ENCODE results near the gene PCDH15. TPM values are rescaled to one million over a fixed set of nuclear protein-coding genes. Genes with fewer than 3 reads are reported as not detected.

PCDH15 gene
- total RNA-seq, 1 donor from 2014 or later: not detected

DNA sequence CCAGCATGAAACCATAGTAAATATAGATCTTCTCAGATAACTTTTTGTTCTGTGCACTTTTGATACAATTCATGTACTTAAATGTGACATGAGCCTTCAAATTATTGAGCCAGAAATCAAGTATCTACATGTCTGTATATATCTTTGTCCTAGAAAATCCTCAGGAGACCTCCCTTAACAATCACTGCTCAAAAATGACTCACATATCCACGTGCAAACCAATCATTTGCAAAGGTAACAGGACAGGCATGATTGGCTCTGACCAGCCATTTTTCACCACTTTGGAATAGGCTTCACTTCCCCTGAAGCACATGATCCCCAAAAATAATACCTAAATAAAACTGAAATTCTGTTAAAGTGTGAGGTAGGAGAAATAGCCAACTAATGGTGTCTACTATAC is 902.5 kb downstream of the PCDH15 start:
- TF ChIP-seq, protein P1, sequence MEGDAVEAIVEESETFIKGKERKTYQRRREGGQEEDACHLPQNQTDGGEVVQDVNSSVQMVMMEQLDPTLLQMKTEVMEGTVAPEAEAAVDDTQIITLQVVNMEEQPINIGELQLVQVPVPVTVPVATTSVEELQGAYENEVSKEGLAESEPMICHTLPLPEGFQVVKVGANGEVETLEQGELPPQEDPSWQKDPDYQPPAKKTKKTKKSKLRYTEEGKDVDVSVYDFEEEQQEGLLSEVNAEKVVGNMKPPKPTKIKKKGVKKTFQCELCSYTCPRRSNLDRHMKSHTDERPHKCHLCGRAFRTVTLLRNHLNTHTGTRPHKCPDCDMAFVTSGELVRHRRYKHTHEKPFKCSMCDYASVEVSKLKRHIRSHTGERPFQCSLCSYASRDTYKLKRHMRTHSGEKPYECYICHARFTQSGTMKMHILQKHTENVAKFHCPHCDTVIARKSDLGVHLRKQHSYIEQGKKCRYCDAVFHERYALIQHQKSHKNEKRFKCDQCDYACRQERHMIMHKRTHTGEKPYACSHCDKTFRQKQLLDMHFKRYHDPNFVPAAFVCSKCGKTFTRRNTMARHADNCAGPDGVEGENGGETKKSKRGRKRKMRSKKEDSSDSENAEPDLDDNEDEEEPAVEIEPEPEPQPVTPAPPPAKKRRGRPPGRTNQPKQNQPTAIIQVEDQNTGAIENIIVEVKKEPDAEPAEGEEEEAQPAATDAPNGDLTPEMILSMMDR (IDR thresholded peaks at IDR 0.05): no peak
- H3K27me3 Mint-ChIP-seq (ENCODE audit: low read depth): no peaks in the 10 kb centered on the region
- H3K4me3 Mint-ChIP-seq (ENCODE audit: unreplicated experiment): no peak overlapping the region
- no peaks in the 10 kb centered on the region for H3K9me3 Mint-ChIP-seq (ENCODE audit: low read depth)
- no peak for DNase-seq (ENCODE audit: low spot score)
- H3K27ac Mint-ChIP-seq (ENCODE audit: unreplicated experiment): no peak overlapping the region
- no peaks in the 10 kb centered on the region for H3K36me3 Mint-ChIP-seq (ENCODE audit: low read depth)
- H3K4me1 Mint-ChIP-seq (ENCODE audit: low read depth): no peaks in the 10 kb centered on the region

DNA sequence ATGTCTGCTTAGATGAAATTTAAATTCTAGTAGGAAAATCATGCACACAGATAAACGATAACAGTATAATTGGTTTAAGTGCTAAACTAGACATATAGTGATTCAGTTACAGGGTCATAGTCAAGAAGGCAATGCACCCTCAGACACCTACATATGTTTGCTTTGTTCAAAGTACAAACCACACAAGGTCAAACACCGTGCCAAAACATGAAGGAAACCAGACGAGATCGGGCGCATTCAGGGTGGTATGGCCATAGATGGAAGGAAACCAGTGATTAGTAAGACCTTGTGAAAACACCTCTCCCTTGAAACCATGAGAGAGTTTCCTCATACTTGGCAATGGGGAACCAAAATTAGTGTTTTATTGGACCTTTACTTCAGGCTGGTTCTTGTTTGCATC is 906.9 kb downstream of the PCDH15 start:
- Mint-ChIP-seq H3K4me3 (ENCODE audit: unreplicated experiment) (no peak overlapping the region), H3K36me3 (ENCODE audit: low read depth) (no peaks in the 10 kb centered on the region), H3K4me1 (ENCODE audit: low read depth) (no peaks in the 10 kb centered on the region), H3K27me3 (ENCODE audit: low read depth) (no peaks in the 10 kb centered on the region), H3K27ac (ENCODE audit: unreplicated experiment) (no peak overlapping the region), H3K9me3 (ENCODE audit: low read depth) (no peaks in the 10 kb centered on the region)
- no peak for DNase-seq (ENCODE audit: low spot score)
- TF ChIP-seq, protein P1 (IDR thresholded peaks at IDR 0.05): no peak

DNA sequence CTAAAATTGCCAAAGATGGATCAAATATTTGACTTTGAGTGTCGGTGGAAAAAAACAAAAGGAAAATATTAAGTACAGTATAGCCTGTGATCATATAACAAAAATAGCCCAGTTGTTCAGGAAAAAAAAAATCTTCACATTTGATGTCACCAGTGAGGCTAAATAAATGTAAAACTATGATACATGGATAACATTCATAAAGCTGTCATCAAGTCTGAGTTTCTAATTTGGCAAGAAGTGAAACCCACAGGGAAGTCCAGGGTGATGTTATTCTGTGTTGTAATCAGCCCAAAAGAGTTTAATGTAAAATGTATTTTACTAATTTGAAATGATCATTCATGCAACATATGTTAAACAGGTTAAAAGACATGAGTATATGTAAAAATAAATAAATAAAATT is 908.0 kb downstream of the PCDH15 start:
- Mint-ChIP-seq H3K27me3 (ENCODE audit: low read depth) (no peaks in the 10 kb centered on the region), H3K4me1 (ENCODE audit: low read depth) (no peaks in the 10 kb centered on the region), H3K9me3 (ENCODE audit: low read depth) (no peaks in the 10 kb centered on the region), H3K4me3 (ENCODE audit: unreplicated experiment) (no peak overlapping the region), H3K27ac (ENCODE audit: unreplicated experiment) (no peak overlapping the region), H3K36me3 (ENCODE audit: low read depth) (no peaks in the 10 kb centered on the region)
- DNase-seq (ENCODE audit: low spot score): no peak
- TF ChIP-seq, protein P1 (IDR thresholded peaks at IDR 0.05): no peak

DNA sequence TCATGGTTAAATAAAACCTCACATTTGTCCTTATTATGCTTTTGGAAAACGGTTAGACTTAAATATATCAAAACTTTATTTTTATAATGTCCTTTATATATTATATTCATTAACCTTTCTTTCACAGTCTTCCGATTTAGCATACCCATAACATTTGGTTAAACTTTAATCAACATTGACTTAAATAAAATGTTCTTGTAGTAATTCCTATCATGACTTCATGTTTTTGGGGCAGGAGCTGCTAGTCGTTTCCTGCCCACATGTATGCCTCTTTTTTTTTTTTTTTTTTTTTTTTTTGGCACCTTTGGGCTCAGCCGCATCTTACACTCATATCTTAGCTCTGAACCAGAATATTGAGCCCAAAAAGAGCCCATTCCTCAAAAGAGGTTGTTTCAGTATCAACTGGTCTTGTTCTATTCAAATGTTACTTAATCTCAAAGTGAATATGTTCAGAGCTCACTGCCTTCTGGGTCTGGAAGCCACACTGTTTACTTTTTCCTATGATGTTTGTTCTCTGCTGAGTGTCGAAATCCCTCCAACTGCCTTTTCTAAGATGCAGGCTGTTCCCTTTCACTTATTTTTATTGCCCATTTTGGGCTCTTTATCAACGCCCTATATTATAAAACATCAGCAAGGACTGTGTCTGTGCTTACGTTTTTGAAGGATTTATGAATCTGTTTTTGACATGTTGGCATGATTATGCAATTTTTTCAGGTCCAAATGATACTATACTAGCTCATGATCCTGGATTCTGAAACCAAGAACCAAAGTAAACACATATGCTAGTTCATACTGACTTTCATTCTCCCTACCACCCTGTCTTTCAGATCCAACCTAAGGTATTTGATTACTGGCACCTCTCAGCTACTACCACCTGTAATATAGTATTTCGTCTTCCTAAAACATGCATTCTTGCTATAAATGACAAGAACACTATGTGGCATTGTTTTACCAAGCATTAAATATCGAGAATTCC is 914.4 kb downstream of the PCDH15 start:
- Mint-ChIP-seq H3K4me3 (ENCODE audit: unreplicated experiment) (no peak overlapping the region), H3K36me3 (ENCODE audit: low read depth) (no peaks in the 10 kb centered on the region), H3K27ac (ENCODE audit: unreplicated experiment) (no peak overlapping the region), H3K4me1 (ENCODE audit: low read depth) (no peaks in the 10 kb centered on the region), H3K27me3 (ENCODE audit: low read depth) (no peaks in the 10 kb centered on the region), H3K9me3 (ENCODE audit: low read depth) (no peaks in the 10 kb centered on the region)
- TF ChIP-seq, protein P1 (IDR thresholded peaks at IDR 0.05): no peak
- no peak for DNase-seq (ENCODE audit: low spot score)

DNA sequence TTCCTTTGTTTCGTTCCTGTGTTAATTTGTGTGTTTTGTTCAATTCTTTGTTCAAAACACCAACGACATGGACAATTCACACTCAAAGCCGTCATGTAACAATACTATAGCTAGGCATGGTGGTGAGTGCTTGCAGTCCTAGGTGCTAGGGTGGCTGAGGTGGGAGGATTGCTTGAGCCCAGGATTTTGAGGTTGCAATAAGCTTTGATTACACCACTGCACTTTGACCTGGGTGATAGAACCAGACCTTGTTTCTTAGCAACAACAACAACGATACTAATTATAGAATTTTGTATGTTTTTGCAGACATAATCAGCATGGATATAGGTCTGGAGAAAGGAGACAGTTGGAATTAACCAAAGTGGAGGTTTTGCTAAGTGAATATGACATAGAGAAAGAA is 936.2 kb downstream of the PCDH15 start:
- no peak overlapping the region for H3K27ac Mint-ChIP-seq (ENCODE audit: unreplicated experiment)
- no peak for DNase-seq (ENCODE audit: low spot score)
- H3K27me3 Mint-ChIP-seq (ENCODE audit: low read depth): no peaks in the 10 kb centered on the region
- no peak overlapping the region for H3K4me3 Mint-ChIP-seq (ENCODE audit: unreplicated experiment)
- no peaks in the 10 kb centered on the region for H3K9me3 Mint-ChIP-seq (ENCODE audit: low read depth)
- no peaks in the 10 kb centered on the region for H3K4me1 Mint-ChIP-seq (ENCODE audit: low read depth)
- no peaks in the 10 kb centered on the region for H3K36me3 Mint-ChIP-seq (ENCODE audit: low read depth)
- TF ChIP-seq, protein P1 (IDR thresholded peaks at IDR 0.05): no peak
